IPS-18c (cell line): Measurements from ENCODE around the gene RAP1GAP.

Experiments used
- H3K4me3 ChIP-seq: 2 replicates; pipeline ENCODE4 v1.7.0; 2013; ENCODE audit warnings: low read depth, mild to moderate bottlenecking, low read length, moderate library complexity; ENCODE audit not compliant: insufficient read depth
- H3K9me3 ChIP-seq: one replicate; pipeline ENCODE4 v1.6.1; 2013; ENCODE audit warnings: mild to moderate bottlenecking, low read length, moderate library complexity; ENCODE audit not compliant: control insufficient read depth, insufficient read depth

RAP1GAP gene

DNA sequence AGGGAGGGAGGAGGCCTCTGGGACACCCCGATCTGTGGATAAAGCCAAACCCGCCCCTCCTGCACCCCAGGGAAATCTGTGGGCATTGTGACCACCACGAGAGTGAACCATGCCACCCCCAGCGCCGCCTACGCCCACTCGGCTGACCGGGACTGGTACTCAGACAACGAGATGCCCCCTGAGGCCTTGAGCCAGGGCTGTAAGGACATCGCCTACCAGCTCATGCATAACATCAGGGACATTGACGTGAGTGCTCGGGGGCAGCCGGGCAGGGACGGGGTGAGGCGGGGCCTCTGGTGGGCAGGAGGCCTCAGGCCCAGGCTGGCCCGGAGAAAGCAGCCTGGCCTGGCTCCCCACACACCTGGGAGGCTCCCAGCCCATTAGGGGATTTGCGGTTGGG, 105.2 kb downstream of the RAP1GAP start:
- H3K9me3 ChIP-seq, result no peaks in the 10 kb centered on the region

GRCh38 chr1:21562896-21563295, 106.3 kb downstream of the RAP1GAP start:
- Histone ChIP-seq H3K9me3 (no peaks in the 10 kb centered on the region), H3K4me3 (no peak overlapping the region)

More for the DNA sequence above, 105.2 kb downstream of the RAP1GAP start:
- H3K4me3 ChIP-seq, result no peak overlapping the region

DNA sequence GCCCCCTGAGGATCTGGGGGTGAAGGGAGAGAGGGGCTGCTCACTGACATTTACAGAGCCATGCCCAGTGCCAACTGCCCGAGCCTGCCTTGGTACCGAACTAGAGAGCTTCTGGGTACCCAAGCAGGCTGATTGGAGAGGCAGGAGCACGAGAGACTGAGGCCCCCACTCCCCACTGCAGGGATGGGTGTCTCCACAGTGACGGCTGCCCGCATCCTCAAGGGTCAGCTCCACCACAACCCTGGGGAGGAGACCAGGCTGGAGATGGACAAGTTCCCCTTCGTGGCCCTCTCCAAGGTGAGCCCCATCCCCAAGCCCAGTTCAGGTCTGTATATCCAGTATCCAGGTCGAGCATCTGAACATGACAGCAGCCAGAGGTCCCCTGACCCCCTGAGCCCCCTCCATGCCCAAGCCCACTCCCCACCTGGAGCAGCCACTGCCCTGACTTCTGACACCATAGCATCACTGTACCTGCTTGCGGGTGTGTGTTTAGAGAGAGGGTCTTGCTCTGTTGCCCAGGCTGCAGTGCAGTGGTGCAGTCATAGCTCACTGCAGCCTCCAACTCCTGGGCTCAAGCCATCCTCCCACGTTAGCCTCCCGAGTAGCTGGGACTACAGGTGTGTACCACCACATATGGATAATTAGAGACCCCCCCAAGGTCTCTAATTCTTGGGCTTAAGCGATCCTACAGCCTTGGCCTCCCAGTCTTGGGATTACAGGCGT, 108.1 kb downstream of the RAP1GAP start:
- no peak overlapping the region for H3K4me3 ChIP-seq
- H3K9me3 ChIP-seq, result no peaks in the 10 kb centered on the region

DNA sequence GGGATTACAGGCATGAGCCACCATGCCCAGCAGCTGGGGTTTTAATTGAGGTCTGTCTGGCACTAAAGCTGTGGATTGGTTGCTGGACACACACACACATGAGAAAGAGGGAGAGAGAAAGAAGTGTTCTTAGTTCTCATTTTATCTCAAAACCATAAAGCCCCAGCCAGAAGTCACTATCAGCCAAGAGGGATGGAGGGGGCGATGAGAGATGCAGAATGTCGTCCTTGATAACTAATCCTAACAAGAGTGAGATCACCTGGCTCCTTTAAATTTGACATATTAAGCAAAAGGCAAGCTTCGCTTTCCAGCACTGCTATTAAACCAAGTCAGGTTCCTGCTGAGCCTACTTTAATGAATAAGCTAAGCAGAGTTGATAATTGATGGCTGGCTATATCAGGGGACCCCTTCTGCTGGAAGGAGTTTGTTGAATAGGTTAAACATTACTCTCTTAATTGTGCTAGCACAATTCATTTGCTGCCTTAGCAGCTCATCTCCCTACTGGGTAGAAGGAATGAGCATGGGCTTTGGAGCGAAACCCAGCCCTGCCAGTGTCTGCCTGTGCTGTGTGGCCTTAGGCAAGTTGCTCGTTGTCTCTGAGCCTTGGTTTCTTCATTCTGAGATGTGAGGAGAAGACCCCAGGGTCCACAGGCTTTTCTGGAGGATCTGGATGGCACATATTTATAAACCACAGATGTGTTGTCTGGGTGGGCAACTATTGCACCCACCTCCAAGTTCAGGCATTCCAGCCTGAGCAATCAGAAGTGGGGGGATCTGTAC, 109.2 kb downstream of the RAP1GAP start:
- Histone ChIP-seq H3K9me3 (no peaks in the 10 kb centered on the region), H3K4me3 (no peak overlapping the region)

DNA sequence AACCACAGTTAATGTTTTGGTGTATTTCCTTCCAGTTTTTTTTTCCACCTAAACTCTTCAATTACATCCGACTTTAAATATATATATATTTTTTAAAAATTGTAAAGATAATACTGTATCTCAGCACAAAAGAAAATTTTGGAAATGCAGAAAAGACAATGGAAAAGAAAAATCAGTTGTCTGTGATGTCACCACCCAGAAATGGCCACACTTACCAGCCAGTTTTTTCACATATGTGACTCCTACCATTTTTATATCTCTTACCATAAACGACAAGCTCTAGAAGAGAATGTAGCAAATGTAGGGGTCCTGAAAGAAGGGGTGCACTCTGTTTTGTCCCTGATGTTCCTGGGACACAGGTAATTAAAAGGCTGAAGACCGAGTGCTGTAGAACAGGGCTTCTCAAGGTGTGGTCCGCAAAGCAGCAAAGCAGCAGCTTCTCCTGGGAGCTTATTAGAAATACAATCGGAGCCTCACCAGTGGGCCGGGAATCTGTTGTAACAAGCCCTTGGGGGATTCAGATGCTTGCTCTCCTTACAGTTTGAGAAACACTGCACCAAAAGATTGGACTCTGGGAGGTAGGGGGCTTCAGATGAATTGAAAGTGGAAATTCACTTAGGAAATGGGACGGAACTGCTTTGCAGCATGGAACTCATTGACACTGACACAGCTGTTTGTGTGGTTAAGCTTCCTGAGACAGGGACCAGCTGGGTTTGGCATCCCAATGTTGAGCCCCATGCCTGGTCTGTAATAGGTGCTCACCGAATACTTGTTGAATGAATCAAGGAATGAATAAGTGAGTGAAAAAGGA, 115.8 kb downstream of the RAP1GAP start:
- Histone ChIP-seq H3K9me3 (no peaks in the 10 kb centered on the region), H3K4me3 (no peak overlapping the region)

GRCh38 chr1:21552715-21553114, 116.4 kb downstream of the RAP1GAP start:
- H3K9me3 ChIP-seq, result no peaks in the 10 kb centered on the region
- no peak overlapping the region for H3K4me3 ChIP-seq

DNA sequence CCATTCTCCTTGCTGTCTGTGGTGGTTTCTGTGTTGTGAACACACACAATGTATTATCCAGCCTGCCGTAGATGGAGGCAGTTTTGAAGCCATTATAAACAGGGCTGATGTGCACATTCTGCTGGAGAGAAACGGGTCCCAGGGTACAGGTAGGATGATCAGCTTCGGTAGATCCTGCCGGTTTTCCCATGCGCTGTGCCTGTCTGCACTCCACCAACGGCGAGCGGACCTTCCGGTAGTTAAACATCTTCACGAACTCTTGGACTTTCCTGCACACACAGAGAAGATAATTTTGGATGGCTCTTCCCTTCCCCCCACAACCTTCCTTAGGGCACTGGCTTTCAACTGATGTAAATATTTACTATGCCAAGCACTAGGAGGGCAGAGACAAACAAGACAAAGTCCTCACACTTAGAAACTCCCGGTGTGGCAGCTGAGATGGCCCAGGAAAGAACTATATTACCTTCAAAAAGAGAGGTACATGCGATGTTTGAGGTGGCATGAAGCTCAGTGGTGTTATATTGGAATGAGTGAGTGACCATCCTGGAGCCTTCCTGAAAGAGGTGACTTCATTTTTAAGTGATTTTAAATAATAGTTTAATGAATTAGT, 118.2 kb downstream of the RAP1GAP start:
- H3K4me3 ChIP-seq, result no peak overlapping the region; the same call in 1 of the 2 replicates
- H3K9me3 ChIP-seq, result no peaks in the 10 kb centered on the region

DNA sequence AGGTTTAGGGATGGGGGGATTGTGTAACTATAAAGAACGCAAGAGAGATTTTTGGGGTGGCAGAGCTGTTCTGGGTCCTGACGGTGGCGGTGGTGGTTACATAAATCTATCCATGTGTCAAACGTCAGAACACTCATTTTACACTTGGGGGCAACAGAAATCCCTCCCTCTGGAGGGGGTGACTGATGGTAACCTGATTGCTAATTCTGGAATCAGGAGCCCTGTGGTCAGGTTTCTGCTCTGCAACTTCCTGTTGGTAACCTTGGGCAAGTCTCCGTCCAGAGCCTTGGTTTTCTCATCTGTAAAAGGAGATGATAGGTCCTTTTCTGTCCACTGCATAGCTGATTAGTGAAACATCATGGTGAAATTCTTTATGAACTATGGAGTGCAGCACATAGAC, 119.1 kb downstream of the RAP1GAP start:
- no peaks in the 10 kb centered on the region for H3K9me3 ChIP-seq
- H3K4me3 ChIP-seq, result no peak overlapping the region

DNA sequence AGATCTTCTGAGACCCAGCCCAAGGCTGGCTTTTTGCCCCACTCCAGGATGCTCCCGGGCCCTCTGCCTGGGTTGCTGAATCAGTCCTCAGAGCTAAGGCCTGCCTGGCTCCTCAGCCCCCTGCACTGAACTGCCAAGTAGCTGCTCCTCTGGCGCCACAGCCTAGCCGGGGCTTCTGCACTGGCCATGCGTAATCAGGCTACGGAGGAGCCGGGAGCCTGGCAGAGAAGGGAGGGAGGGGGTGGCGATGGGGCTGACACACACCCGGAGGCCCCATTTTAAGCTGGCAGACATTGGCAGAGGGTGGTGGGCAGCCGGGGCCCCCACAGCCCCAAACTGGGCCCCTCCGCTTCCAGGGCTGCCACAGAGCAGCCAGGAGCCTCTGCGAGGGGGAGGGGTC, 121.3 kb downstream of the RAP1GAP start:
- no peak overlapping the region for H3K4me3 ChIP-seq
- H3K9me3 ChIP-seq, result no peaks in the 10 kb centered on the region
